Measurements from ENCODE around the gene TTC33.
"Not testable (repeated sequence)": the region's sequence is repeated elsewhere in the genome, so short reads cannot be mapped to it uniquely, and the experiment has no call there.

TTC33 gene

GRCh38 chr5:40570408-40571129 lies 185.2 kb downstream of the TTC33 start:
- FAIRE-seq, result peak; percentile 99
- no peak for TF ChIP-seq POLR2A (IDR thresholded peaks at IDR 0.05; ENCODE audit: low read depth, low read length)
- DNase-seq (ENCODE audit: insufficient read length, low spot score), result peak; percentile 30

- TF ChIP-seq POLR2A (IDR thresholded peaks at IDR 0.05; ENCODE audit: low read depth, low read length), result no peak
- DNase-seq (ENCODE audit: insufficient read length, low spot score) (no peak), FAIRE-seq (peak; percentile 71)
Measured at GRCh38 chr5:40569546-40570270, 186.1 kb downstream of the TTC33 start.

GRCh38 chr5:40568548-40568947 lies 187.2 kb downstream of the TTC33 start:
- TF ChIP-seq POLR2A (IDR thresholded peaks at IDR 0.05; ENCODE audit: low read depth, low read length), result no peak
- FAIRE-seq, result no peak
- no peak for DNase-seq (ENCODE audit: insufficient read length, low spot score)

- not testable (repeated sequence) for DNase-seq (ENCODE audit: insufficient read length, low spot score); FAIRE-seq
Measured at GRCh38 chr5:40563173-40563572, 192.6 kb downstream of the TTC33 start.

GRCh38 chr5:40560474-40561110 lies 195.2 kb downstream of the TTC33 start:
- no peak for FAIRE-seq
- no peak for TF ChIP-seq POLR2A (IDR thresholded peaks at IDR 0.05; ENCODE audit: low read depth, low read length)

GRCh38 chr5:40559306-40559705 lies 196.5 kb downstream of the TTC33 start:
- no peak for FAIRE-seq
- no peak for TF ChIP-seq POLR2A (IDR thresholded peaks at IDR 0.05; ENCODE audit: low read depth, low read length)
- DNase-seq (ENCODE audit: insufficient read length, low spot score), result no peak

More at GRCh38 chr5:40560474-40561110, 195.2 kb downstream of the TTC33 start:
- DNase-seq (ENCODE audit: insufficient read length, low spot score), result no peak

- FAIRE-seq, result peak; percentile 15
- DNase-seq (ENCODE audit: insufficient read length, low spot score), result no peak
- no peak for TF ChIP-seq POLR2A (IDR thresholded peaks at IDR 0.05; ENCODE audit: low read depth, low read length)
Measured at GRCh38 chr5:40557501-40557900, 198.3 kb downstream of the TTC33 start.

GRCh38 chr5:40556811-40557210 lies 198.9 kb downstream of the TTC33 start:
- no peak for TF ChIP-seq POLR2A (IDR thresholded peaks at IDR 0.05; ENCODE audit: low read depth, low read length)
- DNase-seq (ENCODE audit: insufficient read length, low spot score) (no peak), FAIRE-seq (peak; percentile 6)

GRCh38 chr5:40555886-40556285 lies 199.9 kb downstream of the TTC33 start:
- no peak for DNase-seq (ENCODE audit: insufficient read length, low spot score)
- TF ChIP-seq POLR2A (IDR thresholded peaks at IDR 0.05; ENCODE audit: low read depth, low read length), result no peak
- FAIRE-seq, result peak; percentile 76

- no peak for DNase-seq (ENCODE audit: insufficient read length, low spot score)
- FAIRE-seq, result no peak
- no peak for TF ChIP-seq POLR2A (IDR thresholded peaks at IDR 0.05; ENCODE audit: low read depth, low read length)
Measured at GRCh38 chr5:40554813-40555212, 200.9 kb downstream of the TTC33 start.

- no peak for TF ChIP-seq POLR2A (IDR thresholded peaks at IDR 0.05; ENCODE audit: low read depth, low read length)
- DNase-seq (ENCODE audit: insufficient read length, low spot score) (no peak), FAIRE-seq (no peak)
Measured at GRCh38 chr5:40554054-40554453, 201.7 kb downstream of the TTC33 start.

GRCh38 chr5:40552981-40553380 lies 202.8 kb downstream of the TTC33 start:
- DNase-seq (ENCODE audit: insufficient read length, low spot score), result no peak
- FAIRE-seq, result no peak
- TF ChIP-seq POLR2A (IDR thresholded peaks at IDR 0.05; ENCODE audit: low read depth, low read length), result no peak

- no peak for TF ChIP-seq POLR2A (IDR thresholded peaks at IDR 0.05; ENCODE audit: low read depth, low read length)
- FAIRE-seq (peak; percentile 100), DNase-seq (ENCODE audit: insufficient read length, low spot score) (peak; percentile 75)
Measured at GRCh38 chr5:40551496-40552491, 204.0 kb downstream of the TTC33 start.

Measured in H54 (cell line).